ENCODE results near the gene COLEC12.

Gene COLEC12

GRCh38 chr18:500632-501405, at the start of gene COLEC12:
COLEC12 (minus strand) TSS chr18:500701; CDS start chr18:500514, 187 bp downstream.
- no peak for DNase-seq

DNA sequence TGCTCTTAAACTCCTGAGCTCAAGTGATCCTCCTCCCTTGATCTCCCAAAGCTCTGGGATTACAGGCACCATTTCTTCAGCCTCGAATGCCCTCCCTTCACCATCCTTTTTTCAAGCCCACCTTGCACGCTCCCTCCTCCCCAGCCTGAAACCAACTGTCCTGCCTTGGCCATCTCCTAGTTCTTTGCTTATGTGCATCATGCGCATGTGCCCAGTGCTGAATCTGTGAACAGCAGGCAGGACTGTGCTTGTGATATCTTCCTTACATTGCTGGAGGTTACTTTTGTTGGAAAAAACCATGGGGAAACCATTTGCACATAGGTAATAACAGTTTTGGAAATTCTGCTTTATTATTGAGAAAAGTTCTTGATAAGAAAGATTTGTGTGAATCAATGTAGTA, 49.5 kb upstream of the COLEC12 start:
- no peak for DNase-seq

- no peak for DNase-seq
Measured at GRCh38 chr18:543447-544078, 43.1 kb upstream of the COLEC12 start.

- DNase-seq = no peak
Measured at GRCh38 chr18:533995-534601, 33.6 kb upstream of the COLEC12 start.

DNA sequence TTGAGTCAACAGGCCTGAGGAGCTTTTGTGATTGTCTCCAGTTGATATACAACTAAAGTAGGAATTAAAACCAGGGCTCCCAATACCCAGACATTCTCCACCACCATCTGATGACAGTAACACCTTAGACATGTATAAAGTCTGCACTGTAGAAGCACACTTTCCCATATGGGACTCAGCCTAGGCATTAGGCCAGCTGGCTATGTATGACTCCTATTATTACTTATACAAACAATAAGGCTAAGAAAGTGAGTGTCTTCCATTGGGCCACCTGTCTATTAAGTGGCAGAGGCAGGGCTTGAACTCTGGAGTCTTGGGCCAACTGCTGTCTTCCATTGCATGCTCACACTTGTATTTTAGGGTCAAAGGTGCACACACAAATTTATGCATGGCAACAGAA, 32.1 kb upstream of the COLEC12 start:
- no peak for DNase-seq

- DNase-seq = no peak
Measured at GRCh38 chr18:532018-532417, 31.5 kb upstream of the COLEC12 start.

- no peak for DNase-seq
Measured at GRCh38 chr18:527146-527545, 26.6 kb upstream of the COLEC12 start.

GRCh38 chr18:526681-527080, 26.2 kb upstream of the COLEC12 start:
- DNase-seq = no peak

GRCh38 chr18:525036-525797, 24.7 kb upstream of the COLEC12 start:
- no peak for DNase-seq

- DNase-seq = no peak
Measured at GRCh38 chr18:524466-524865, 24.0 kb upstream of the COLEC12 start.

DNA sequence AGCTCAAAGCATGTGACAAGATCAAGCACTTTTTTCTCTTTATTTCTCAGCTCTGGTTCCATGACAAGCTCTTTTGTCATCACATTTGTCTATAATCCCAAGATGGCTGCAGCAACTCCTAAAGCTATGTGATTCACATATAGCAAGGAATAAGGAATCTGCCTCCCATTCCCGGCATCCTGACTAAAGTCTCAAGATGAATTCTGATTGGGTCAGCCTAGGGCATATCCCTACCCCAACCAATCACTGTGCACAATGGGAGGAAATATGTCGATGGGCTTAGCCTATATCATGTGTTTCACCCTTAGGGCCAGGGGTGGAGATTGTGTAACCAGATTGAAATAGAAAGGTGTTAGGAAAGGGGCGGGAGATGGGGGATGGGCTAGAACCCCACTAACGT, 23.1 kb upstream of the COLEC12 start:
- DNase-seq = no peak

GRCh38 chr18:519019-519879, 18.7 kb upstream of the COLEC12 start:
- DNase-seq = no peak

GRCh38 chr18:518081-518480, 17.6 kb upstream of the COLEC12 start:
- DNase-seq = no peak

GRCh38 chr18:515838-516237, 15.3 kb upstream of the COLEC12 start:
- DNase-seq = no peak

DNA sequence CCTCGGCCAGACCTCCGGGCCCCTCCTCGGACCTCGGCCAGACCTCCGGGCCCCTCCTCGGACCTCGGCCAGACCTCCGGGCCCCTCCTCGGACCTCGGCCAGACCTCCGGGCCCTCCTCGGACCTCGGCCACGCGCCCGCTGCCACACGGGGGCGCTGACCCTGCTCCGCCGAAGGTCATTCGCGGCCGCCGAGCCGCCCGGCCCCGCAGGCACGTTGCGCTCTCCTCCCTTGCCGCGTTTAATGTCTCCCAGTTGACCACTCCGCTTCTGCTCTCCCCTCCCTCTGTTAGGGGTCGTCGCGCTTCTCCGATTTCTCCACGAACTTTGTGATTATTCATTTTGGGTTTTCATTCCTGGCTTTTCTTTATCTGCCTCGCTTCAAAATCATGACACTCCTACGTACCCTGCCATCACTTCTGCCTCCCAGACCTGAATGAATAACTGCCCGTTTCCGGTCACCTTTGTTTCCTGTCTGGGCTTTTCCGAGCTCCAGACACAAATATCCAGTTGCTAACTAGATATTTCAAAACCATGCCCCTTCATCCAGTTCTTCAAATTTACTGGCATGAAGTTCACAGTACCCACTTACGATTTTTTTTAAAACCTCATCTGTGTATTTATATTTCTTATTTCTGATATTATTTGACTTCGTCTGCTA, 14.8 kb upstream of the COLEC12 start:
- DNase-seq = no peak

- DNase-seq = no peak
Measured at GRCh38 chr18:513826-514530, 13.5 kb upstream of the COLEC12 start.

DNA sequence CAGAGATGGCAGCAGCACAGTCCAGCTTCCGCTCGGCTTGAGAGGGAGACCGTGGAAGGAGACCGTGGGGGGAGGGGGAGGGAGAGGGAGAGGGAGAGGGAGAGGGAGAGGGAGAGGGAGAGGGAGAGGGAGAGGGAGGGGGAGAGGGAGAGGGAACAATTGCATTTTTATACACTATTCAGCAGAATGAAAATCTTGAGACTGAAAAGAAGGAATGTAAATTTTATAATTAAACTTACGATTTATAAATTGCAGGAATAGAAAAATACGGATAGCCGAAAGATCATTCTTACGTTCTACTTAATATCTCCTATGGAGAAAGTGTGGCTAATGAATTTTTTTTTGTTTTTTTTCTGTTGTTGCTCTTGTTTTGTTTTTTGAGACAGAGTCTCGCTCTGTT, 12.5 kb upstream of the COLEC12 start:
- DNase-seq = no peak

DNA sequence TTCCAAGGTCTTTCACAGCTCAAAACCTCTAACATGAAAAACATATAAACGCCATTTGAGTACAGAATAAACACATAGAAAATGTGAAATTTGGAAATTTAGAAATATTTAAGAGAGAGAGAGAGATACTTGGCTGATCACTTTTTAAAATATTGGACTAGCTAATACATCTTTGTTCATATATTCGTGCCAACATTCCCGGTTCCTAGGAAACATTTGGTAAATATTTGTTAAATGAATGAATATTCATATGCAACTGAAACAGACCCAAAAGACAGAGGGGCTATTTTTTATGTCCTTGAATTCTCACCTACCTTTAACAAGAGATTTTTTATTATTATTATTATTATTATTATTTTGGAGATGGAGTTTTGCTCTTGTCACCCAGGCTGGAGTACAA, 8.3 kb upstream of the COLEC12 start:
- no peak for DNase-seq

- no peak for DNase-seq
Measured at GRCh38 chr18:507636-508035, 7.1 kb upstream of the COLEC12 start.

GRCh38 chr18:506801-507200, 6.3 kb upstream of the COLEC12 start:
- DNase-seq = no peak

- DNase-seq = no peak
Measured at GRCh38 chr18:506264-506663, 5.8 kb upstream of the COLEC12 start.
